Stimulated activated CD8-positive, alpha-beta memory T cell treated with anti-CD3 and anti-CD28 coated beads, Interleukin-7, amount 100 ng/mL, for 1 hour (primary cell): ENCODE data around the gene GIN1.
"Not testable (repeated sequence)": the region's sequence is repeated elsewhere in the genome, so short reads cannot be mapped to it uniquely, and the experiment has no call there.

ENCODE experiments used
- DNase-seq, 2 donors: peaks; one replicate each; pipeline ENCODE4 v3.0.0-alpha.2; 2020; ENCODE audit warnings: low read depth in 2 of 2

The GIN1 gene

GRCh38 chr5:103110403-103110802 lies 9.5 kb downstream of the GIN1 start:
- no peak for DNase-seq

DNA sequence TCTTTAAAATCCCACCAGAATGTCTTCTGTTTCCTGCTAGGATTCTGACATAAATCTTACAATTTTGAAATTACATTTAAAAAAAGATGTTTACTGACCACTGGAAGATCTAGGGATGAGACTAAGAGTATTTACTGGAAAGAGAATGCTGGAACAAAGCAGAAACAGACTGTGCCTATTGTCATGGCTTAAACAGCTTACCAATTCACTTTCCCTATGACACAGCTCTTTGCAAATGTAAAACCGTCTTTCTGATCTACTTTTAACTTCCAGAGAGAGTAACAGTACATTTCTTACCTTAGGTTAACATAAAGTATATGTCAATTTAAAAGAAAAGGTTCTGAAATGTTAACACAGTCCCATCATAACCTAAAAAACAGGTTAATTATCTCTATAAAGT lies 10.7 kb downstream of the GIN1 start:
- DNase-seq: no peak

- DNase-seq: no peak
Measured at GRCh38 chr5:103108086-103108485, 11.9 kb downstream of the GIN1 start.

- DNase-seq: no peak
Measured at GRCh38 chr5:103102234-103102633, 17.7 kb downstream of the GIN1 start.

DNA sequence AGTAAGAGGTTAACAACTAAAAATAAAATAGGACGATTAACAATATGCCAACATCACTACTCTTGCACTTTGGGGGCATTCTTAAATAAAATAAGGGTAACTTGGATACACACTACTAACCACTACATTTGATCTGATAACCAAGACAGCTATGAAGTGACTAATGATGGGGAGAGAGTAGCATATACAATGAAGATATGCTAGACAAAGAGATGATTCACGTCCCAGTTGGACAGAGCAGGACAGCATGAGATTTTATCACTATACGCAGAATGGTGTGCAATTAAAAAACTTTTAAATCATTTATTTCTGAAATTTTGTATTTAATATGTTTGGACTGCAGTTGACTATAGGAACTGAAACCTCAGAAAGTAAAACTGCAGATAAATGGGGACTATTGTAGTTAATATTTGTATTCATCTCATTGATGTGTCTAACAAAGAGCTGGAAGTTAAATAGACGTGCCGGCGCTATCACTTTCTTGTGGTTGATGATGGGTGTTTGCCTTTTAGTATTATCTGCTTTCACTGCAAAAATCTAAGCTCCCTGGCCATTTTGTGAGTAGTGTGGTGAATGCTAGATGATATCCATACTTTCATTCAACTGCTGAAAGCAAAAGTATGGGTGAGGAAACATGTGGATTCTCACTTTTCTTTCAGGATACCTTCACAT lies 18.7 kb downstream of the GIN1 start:
- DNase-seq: no peak

DNA sequence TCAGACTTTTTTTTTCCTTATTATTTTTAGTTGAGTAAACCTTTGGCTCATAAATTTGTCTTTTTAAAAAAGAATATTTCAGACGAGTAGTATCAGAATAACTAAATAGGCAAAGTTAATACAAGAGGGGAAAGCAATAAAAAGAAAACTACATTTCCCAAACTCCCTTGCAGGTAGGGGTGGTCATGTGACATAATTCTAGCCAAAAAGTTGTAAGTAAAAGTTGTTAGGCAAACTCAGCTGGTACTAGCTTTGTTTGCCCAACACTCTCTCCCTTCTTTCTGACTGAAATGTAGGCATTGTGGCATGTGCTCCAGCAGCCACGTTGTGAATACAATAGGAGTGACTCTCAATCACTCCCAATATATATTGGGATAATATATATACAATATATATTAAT lies 20.9 kb downstream of the GIN1 start:
- DNase-seq: no peak

DNA sequence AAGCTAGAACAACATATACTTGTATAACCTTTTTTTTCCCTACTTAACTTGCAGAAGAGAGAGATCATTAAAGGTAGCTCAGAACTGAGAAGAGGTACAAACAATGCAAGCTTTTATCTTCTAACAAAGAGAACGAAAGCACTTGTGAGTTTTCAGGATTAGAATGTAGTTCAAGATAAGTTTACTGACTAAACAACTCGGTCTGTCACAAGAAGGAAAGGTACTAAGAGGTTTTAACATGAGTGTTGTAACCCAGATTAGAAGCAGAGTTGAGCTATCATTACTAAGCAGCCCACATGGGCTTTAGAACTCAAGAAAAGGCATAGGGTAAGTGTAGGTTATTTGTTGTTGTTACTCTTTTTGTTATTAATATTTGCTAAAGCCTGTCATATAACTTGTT lies 25.2 kb downstream of the GIN1 start:
- no peak for DNase-seq

DNA sequence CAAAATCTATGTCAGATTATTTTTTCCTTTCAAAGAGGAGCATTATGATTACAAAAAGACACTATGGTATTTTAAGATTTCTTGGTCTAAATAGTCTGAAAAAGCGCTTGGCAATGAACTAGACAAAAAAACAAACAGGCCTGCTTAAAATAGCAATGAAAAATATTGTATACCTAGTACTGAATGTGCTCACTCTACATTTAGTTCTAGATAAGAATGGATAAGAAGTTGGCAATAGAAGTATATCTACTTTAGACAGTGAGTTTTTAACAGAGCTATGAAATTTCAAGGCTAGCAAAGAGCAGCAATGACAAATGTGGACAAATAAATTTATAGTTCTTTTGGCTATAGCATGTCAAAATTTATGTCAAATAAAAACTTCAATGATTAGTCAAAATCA lies 26.2 kb downstream of the GIN1 start:
- DNase-seq: no peak

DNA sequence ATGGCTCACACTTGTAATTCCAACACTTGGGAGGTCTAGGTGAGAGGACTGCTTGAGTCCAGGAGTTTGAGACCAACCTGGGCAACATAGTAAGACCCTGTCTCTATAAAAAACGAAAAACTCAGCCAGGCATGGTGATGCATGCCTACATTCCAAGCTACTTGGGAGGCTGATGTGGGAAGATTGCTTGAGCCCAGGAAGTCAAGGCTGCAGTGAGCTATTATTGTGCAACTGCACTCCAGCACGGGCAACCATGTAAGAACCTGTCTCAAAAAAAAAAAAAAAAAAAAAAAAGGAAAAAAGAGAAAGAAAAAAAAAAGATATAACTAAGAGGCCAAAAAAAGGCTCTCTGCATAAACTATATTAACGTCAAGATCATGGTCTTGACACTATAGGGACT lies 27.3 kb downstream of the GIN1 start:
- DNase-seq: no peak

- no peak for DNase-seq
Measured at GRCh38 chr5:103090791-103091190, 29.1 kb downstream of the GIN1 start.

- DNase-seq: no peak
Measured at GRCh38 chr5:103089272-103089671, 30.7 kb downstream of the GIN1 start.

- DNase-seq: no peak
Measured at GRCh38 chr5:103086547-103086946, 33.4 kb downstream of the GIN1 start.

DNA sequence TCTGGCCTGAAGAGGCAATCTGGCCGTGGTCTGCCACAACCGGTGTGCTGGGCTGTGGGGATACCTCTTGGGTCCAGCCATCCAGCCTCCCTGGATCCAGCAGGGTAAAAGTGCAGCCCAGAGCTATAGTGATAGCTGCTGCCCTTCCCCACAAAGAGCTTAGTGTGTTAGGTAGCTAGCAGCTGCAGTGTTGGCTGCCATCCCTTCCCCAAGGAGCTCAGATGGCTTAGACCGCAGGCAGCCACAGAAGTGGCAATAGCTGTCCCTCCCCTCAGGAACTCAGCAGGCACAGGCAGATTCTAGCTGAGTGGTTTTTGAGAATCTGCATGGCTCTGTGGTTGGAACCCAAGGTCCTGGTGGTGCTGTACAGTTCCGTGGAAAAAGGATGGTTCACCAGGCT lies 40.1 kb downstream of the GIN1 start:
- no peak for DNase-seq

DNA sequence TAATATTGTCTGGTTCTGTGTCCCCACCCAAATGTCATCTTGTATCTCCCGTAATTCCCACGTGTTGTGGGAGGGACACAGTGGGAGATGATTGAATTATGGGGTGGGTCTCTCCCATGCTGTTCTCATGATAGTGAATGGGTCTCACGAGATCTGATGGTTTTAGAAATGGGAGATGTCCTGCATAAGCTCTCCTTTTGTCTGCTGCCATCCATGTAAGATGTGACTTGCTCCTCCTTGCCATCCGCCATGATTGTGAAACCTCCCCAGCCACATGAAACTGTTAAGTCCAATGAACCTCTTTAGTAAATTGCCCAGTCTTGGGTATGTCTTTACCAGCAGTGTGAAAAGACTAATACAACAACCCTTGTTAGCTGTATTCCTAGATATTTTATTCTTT lies 44.5 kb downstream of the GIN1 start:
- no peak for DNase-seq

GRCh38 chr5:103073500-103073899 lies 46.4 kb downstream of the GIN1 start:
- DNase-seq: not testable (repeated sequence)

DNA sequence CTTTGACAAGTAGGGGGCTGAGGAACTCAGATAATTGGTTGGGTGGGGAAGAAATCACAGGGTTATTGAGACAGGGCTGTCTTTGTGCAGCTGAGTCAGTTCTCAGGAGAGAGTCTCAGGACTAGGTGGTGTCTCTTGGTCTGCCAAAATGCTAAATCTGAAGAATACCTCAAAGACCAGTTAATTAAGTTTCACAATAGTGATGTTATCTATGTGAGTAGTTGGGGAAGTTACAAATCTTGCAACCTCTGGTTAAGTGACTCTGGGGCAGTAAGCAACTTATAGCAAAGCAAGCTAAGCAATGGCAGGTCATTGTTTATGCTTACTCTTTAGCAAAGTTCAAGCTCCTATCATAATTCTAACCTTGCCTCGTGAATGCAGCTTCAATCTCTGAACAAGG lies 53.6 kb downstream of the GIN1 start:
- no peak for DNase-seq

DNA sequence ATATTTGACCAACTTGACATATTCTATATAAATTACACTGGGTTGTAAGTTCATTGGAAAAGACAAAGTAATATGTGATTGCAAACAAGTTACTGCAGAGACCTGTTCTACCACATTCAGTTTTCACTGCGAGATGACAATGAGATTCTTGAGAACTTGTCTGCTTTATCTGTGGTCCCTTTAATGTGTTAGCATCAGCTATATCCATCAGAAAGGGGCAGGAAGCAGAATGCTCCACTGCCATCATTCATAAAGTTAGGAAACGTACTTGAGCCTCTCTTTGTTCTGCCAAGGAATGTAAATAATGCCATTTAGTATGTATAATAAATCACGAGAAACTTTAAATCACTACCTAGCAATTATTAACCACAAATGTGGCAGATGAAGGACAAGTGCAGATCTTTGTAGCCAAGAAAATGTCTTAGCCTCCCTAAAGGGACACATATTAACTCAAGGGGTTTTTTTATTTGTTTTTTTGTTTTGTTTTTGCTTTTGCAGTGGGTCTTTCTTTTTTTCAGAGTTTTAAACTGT lies 59.4 kb downstream of the GIN1 start:
- DNase-seq: no peak

DNA sequence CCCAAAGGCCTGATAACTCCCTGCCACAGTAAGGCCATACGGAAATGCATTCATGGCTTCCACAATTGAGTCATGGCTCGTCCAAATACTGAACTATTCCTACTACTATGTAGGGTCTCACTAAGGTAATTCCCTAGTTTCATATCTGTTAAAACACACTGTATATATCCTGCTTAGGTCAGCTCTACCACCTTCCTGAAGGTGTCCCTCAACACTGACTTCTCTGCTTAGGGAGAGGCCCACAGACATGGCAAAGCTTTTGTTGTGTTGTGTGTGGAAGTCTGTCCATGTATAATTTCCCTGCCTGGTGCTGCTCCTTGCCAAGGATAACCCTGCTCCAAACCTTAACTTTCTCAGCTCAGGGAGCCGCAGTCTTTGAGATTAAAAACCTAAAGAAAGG lies 60.4 kb downstream of the GIN1 start:
- DNase-seq: no peak

DNA sequence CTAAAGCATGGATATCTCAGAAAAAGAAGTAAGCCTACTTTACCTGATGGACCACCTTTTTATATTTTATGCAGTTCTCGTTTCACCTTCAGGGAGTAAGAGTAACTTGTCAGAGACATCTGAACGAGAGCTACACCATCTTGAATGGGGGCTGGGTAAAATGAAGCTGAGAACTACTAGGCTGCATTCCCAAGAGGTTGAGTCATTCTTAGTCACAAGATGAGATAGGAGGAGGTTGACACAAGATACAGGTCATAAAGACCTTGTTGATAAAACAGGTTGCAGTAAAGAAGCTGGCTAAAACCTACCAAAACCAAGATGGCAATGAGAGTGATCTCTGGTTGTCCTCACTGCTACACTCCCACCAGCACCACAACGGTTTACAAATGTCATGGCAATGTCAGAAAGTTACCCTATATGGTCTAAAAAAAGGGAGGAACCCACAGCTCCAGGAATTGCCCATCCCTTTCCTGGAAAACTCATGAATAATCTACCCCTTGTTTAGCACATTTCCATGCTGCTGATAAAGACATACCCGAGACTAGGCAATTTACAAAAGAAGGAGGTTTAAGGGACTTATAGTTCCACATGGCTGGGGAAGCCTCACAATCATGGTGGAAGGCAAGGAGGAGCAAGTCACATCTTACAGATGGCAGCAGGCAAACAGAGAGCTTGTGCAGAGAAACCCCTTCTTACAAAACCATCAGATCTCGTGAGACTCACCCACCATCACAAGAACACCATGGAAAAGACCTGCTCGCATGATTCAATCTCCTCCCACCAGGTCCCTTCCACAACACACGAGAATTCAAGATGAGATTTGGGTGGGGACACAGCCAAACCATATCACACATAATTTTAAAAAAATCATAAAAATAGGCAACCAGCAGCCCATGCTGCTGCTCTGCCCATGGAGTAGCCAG lies 62.5 kb downstream of the GIN1 start:
- DNase-seq: no peak

DNA sequence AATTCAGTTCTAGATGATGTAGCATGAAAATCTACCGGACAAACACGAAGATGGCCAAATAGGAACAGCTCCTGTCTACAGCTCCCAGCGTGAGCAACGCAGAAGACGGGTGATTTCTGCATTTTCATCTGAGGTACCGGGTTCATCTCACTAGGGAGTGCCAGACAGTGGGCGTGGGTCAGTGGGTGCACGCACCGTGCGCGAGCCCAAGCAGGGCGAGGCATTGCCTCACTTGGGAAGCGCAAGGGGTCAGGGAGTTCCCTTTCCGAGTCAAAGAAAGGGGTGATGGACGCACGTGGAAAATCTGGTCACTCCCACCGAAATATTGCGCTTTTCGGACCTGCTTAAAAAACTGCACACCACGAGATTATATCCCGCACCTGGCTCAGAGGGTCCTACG lies 73.2 kb downstream of the GIN1 start:
- not testable (repeated sequence) for DNase-seq

- no peak for DNase-seq
Measured at GRCh38 chr5:103041071-103041676, 78.8 kb downstream of the GIN1 start.

DNA sequence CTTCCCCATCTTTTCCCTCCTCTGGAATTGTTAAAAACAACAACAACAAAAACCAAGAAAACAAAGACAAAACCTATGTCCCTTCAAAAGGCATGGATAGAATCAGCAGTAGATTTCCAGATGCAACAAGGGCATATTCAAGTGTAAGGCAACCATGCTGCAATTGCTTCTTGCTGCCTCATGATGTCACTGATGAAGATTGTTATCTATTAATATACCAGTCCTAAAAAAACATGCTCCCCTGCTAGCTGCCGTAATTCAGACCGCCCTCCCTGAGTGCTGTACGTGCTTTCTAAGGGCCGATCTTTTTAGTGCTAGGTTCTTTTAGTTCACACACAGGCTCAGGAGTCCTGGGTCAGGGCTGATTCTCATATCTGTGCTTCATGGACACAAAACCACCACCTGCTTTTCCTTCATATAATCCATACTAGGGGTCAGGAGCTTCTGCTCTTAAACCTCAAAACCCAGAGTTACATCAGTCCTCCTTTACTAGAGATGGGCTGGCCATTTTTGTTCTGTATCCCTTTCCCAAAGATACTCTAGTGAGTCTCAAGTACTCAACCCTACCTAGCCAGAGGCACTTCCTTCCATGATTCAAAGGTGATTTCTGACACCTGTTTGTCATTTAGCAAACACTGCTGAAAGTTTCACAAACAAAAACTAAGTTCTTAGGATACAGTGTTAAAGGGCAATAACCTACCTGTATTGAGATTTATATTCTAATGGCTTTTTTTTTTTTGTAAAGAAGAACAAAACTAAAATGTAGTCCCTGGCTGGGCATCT lies 82.1 kb downstream of the GIN1 start:
- no peak for DNase-seq
